ENCODE results near the gene CGN.
A peak's percentile ranks its signal among the peaks of the same experiment; 100 is the strongest.

Gene CGN

DNA sequence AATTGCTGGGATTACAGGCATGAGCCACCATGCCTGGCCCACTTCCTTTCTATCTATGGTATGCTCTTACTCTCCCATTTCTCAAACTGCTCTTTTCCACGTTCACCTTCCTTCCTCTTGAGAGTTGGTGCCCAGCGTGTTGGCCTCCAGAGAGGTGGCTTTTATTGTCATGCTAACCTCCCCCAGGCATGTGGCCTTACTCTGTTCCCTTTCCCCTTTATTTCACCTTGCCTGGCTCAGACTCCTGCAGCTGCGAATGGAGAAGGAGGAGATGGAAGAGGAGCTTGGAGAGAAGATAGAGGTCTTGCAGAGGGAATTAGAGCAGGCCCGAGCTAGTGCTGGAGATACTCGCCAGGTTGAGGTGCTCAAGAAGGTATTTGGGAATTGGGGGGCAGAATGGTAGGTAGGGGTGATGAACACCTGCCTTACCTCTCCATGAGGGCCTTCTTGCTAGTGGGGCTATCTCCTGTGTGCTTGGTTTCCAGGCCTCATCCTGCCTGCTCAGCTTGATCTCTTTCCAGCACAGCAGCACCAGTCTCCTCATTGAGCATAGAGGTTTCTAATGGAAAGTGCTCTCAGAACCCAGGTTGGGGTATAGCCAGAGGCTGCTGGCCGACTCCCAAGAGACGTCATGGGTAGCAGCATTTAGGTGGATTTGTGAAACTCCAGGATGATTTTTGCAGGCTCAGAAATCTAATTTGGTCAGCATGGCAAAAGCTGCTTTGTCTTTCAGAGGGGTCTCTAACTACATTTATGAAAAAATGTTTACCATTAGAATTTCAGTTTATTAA is 15.7 kb downstream of the CGN start:
- DNase-seq, result no peak

DNA sequence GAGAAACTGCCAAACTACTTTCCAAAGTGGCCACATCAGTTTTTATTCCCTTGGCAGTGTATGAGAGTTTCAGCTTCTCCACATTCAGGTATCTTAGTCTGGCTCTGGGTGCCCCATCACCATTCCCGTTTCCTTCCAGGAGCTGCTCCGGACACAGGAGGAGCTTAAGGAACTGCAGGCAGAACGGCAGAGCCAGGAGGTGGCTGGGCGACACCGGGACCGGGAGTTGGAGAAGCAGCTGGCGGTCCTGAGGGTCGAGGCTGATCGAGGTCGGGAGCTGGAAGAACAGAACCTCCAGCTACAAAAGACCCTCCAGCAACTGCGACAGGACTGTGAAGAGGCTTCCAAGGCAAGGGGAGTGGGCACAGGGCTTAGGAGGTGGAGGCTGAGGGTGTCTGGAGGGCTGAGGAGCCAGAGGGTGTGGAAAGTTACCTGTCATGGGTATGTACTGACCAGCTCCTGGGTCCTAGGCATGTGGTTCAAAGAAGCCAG is 18.1 kb downstream of the CGN start:
- no peak for DNase-seq

DNA sequence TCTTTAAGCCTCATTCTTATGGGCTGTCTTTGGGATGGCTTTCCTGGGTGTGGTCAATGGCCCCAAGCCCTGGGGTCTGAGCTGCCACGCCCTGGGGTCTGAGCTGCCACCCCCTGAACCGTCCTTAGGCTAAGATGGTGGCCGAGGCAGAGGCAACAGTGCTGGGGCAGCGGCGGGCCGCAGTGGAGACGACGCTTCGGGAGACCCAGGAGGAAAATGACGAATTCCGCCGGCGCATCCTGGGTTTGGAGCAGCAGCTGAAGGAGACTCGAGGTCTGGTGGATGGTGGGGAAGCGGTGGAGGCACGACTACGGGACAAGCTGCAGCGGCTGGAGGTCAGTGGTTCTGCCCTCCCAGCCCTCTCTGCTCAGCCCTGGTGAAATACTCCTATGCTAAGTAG is 18.6 kb downstream of the CGN start:
- DNase-seq, result no peak

GRCh38 chr1:151530461-151530860 is 19.3 kb downstream of the CGN start:
- no peak for DNase-seq

DNA sequence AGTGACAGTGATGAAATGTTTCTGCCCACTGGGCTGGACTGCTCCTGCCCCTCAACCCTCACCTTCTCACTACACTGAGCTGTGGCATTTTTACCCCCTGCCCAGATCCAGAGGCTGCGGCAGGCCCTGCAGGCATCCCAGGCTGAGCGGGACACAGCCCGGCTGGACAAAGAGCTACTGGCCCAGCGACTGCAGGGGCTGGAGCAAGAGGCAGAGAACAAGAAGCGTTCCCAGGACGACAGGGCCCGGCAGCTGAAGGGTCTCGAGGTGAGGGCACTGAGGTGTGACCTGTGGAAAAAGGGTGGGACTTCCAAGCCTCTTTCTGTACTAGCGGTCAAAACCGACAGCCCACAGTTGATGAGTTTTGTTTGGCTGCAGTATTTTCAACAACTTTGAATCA is 22.7 kb downstream of the CGN start:
- DNase-seq, result no peak

DNA sequence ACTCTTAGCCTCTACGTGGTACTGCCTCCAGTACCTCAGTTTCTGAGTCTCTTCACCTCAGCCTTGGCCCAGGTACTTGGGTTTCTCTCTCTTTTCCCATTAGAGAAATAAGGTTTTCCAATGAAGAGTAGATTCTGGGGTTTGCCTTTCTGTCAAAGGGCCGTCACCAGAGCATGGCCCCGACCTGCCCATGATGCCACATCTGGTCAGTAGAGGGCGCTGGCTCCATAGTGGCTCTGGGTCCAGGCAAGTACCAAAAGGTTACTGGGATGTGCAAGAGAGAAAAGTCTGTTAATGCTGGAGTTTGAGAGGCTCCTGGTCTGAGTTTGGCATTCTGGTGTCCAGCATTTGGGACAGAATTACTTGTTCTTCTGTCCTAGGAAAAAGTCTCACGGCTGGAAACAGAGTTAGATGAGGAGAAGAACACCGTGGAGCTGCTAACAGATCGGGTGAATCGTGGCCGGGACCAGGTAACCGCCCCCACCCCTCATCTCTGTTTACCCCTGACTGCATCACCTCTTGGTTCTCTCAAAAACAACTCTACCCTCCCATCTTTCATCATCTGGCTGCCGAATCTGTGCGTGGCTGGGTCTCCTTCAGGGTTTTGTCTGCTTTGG is 23.6 kb downstream of the CGN start:
- peak; percentile 5 to 51 for DNase-seq

DNA sequence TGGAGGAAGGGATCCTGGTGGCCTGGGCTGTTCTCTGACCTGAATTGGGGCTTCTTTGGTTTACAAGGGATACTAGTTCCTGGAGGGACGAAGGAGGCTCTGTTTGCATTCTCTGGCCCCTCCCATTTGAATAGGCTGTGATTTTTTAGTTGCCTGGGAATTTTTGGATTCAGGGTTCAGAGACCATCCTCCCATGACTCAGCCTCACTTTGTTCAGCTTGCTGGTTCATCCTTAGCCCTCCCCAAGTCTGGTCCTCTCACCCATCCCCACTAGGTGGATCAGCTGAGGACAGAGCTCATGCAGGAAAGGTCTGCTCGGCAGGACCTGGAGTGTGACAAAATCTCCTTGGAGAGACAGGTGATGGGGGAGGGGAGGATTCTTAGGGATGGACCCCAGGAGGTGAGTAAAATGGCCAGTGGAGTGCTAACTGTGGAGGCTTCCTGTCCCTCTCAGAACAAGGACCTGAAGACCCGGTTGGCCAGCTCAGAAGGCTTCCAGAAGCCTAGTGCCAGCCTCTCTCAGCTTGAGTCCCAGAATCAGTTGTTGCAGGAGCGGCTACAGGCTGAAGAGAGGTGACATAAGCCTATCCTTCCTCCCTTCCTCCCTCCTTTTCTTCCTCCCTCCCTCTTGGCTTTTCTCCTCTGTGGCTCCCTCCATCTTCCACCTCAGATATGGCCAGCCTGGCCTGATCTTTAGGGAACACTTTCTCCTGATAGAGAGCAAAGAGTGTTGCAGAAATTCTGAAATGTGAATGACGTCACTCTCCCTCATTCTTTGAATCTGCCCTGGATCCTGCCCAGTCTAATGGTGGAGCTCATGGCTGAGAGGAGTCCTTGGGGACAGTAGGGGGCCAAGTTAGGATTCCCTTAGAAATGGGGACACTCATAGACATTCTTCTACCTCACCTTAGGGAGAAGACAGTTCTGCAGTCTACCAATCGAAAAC is 24.4 kb downstream of the CGN start:
- DNase-seq, result no peak

DNA sequence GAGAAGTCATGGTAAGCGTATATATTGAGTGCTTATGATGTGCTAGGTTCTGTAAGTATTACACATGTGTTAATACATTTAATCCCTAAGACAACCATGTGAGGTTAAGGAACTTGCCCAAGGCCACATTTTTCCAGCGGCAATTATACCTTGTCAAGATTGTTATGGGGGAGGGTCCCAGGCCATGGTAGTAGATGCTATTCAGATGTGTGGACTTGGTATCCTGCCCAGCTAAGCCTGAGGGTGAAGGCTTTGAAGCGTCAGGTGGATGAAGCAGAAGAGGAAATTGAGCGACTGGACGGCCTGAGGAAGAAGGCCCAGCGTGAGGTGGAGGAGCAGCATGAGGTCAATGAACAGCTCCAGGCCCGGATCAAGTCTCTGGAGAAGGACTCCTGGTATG is 25.3 kb downstream of the CGN start:
- no peak for DNase-seq

GRCh38 chr1:151537112-151537511 is 25.9 kb downstream of the CGN start:
- DNase-seq, result no peak

DNA sequence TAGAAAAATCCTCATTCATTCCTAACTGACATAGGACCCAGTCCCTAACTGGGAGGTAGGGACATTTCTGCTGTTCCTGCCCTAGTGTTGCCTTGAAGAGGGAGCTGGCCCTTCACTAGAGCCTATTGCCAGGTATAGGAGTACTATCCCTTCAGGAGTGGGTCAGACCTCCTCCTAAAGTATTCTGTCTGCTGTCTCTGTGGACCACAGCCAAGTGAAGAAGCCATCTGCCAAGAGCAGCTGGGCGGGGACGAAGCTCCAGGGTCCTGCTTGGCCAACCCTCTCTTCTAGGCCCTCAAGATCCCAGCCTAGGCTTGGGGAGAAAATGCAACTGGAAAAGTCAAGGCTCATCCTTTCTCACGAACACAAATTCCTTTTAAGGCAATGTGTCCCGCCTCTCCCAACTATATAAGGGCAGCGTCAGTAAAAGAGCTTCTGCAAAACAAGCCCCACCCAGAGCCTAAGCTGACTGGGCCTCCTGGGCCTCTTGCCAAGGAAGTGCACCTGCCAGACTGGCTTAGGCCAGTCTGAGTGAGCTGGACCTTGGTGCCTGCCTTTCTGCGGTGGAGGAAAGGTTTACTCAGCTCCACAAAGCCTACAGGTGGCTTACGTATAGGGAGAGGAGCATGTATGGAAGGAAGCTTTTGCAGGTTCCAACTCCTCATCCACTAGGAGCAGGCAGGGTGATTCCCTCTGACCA is 28.3 kb downstream of the CGN start:
- peak; percentile 83 to 90 for DNase-seq

- DNase-seq, result peak; percentile 84 to 89
These were observed 29.1 kb downstream of the CGN start, which contains the start of gene TUFT1 for GRCh38 chr1:151540021-151540981. Gene TUFT1, plus strand, starts transcription at chr1:151540309. Its CDS starts 58 bp downstream, at chr1:151540367.

DNA sequence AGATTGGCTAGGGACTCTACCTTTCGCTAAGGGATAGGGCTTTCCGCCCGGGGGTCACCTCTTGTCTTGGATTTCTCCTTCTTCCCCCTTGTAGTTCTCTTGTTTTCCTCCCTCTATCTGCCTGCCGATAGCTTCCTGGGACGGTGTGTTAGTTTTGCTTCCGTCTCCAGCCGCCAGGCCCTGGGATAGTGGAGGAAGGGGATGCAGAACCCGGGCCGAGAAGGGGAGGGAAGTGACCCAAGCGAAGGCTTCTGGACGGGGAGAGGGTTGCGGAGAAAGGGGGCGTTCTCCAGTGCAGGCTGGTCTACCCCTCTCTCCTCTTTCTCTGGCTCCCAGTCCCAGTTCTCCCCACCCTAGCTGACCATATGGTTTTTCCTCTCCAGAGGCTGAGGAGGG is 29.8 kb downstream of the CGN start:
- peak; percentile 55 to 76 for DNase-seq

DNA sequence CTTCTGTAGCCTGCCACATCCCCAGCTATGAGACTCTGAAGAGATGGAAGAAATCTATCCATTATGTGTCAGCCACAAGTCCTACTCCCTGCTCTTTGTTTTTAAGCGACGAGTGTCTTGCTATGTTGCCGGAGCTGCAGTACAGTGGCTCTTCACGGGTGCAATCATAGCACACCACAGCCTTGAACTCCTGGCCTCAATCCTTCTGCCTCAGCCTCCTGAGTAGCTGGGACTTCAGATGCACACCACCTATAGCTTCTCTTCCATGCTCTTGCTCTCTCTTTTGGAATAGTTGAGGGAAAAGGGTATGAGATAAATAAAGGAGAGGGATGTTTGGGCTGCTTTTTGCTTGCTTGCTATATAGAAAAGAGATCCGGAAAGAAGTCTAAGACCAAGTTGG is 30.6 kb downstream of the CGN start:
- DNase-seq, result no peak

DNA sequence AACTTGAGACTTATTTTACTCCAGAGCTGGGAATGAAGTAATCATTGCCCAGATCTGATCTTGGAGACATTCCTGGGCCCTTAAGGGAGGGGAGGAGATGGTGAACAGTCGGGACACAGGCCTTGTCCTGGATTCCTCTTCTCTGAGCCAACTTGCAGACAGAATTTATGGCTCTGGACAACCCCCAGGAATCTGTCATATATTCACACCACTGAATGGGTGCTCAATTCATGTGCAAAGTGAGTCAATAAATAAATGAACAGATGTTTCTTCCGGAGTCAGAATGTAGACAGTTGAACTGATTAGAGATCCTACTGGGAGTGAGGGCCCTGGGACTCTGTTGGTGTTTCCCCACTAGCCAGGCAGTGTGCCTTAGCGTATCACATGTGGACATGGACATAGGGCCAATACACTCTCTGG is 31.5 kb downstream of the CGN start:
- peak in 1 of 2 experiments; percentile 13 for DNase-seq

GRCh38 chr1:151545542-151545941 is 34.4 kb downstream of the CGN start:
- no peak for DNase-seq

DNA sequence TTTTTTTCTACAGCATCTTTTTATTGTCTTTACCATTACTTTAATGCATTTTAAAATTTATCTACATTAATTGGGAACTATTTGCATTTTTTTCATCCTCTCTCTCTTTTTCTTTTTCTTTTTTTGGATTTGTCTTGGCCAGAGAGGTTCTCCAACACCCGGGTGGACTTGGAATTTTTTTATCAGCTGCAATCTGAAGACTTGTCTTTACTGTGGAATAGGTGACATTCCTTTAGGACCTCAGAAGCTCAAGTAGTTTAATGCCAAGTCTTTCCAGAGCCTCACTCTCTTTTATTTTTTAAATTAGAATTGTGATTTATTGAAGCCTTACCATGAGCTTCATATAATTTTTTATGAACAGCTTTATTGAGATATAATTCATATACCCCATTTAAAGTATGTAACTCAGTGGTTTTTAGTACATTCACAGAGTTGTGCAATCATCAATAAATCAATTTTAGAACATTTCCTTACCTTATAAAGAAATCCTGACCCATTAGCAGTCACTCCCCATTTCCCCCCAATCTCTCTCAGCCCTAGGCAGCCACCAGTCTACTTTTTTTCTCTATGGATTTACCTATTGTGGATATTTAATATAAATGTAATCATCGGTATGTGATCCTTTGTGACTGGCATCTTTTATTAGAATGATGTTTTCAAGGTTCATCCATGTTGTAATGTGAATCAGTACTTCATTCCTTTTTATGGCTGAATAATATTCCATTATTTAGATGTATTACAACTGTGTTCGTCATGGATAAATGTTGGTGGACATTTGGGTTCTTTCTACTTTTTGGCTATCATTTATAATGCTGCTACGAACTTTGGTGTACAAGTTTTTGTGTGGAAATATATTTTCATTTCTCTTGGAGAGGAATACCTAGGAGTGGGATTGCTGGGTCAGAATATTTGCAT is 35.1 kb downstream of the CGN start:
- DNase-seq, result no peak

DNA sequence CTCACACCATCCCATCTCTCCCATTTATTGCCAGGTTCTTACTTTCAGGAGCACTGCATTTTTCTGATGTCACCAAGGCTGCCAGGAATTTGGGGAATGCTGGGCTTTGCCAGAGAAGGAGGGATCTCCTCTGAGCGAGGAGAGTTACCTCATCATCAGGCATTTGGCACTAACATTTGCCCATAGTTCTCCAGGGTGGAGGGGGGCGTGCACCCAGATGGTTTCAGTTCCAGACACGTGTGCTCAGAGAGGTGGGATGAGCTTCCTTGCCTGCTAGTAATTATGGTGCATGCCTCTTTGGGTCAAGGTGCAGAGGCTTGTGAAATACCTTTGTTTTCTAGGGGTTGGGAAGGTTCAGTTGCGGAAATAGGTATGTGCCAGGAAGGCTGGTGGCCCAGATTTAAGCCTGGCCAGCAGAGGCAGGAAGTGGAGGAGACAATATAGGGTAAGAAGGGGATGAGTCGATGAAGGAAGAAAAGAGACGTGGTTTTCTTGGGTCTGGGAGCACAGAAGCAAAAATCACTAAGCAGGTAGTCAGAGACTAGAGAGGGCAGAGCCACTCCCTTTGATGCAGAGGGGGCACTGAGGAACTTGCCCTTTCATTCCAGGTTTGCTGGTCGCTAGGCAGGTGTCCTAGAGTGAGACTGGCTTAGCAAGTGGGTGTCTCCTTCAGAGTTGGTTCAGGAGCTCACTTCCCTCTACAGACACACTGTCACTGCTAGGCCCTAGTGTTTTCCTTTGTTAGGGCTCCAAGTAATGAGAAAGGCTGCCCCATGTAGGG is 36.1 kb downstream of the CGN start:
- no peak for DNase-seq

DNA sequence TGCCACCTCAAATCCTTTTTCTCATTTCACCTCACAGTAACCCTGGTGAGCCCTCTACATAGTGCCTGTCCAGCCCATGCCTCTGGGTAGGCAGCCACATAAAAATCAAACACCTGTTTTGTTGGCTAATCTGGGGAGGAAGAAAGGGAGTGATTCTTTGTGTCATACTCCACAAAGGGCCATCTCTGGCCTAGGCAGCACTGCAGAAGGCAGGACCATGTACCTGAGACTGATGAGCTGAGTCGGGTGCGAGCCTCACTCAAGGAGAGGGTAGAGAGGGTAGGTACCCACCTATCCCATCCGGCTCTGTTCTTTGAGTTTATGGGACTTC is 36.7 kb downstream of the CGN start:
- no peak for DNase-seq

DNA sequence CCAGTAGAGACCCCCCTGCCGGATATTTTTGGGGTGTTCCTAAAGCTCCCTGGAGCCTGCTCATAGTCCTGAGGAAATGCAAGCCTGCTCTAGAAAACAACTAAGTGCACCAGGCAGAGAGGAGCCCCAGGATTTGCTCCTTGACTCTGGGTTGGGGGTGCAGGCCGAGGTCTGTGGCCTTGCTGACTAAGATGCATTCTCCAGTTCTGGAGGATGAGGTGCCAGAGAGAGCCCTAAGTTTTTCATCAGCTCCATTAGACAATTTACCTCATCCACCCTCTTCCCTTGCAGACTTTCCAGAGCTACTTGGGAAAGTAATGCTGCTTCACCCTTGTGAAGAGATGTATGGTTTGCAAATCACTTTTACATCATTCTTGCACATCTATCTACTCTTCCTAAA is 38.0 kb downstream of the CGN start:
- DNase-seq, result no peak

GRCh38 chr1:151553659-151554058 is 42.5 kb downstream of the CGN start:
- DNase-seq, result no peak
